LNCaP clone FGC (cell line): ENCODE data around the gene SCMH1.

Source experiments
- DNase-seq: peaks from one replicate; pipeline ENCODE4 v3.0.0-alpha.2; 2011; ENCODE audit warnings: low read depth
- H3K4me3 ChIP-seq: 2 replicates; pipeline ENCODE4 v1.5.1; 2011; ENCODE audit warnings: mild to moderate bottlenecking, low read depth, low read length, control low read depth
- TF ChIP-seq, protein P1 (sequence below): IDR thresholded peaks from 2 replicates; pipeline ENCODE4 v1.5.1; 2012; ENCODE audit warnings: mild to moderate bottlenecking; ENCODE audit not compliant: control insufficient read depth, insufficient read depth; ENCODE audit errors: extremely low read depth

Gene SCMH1

DNA sequence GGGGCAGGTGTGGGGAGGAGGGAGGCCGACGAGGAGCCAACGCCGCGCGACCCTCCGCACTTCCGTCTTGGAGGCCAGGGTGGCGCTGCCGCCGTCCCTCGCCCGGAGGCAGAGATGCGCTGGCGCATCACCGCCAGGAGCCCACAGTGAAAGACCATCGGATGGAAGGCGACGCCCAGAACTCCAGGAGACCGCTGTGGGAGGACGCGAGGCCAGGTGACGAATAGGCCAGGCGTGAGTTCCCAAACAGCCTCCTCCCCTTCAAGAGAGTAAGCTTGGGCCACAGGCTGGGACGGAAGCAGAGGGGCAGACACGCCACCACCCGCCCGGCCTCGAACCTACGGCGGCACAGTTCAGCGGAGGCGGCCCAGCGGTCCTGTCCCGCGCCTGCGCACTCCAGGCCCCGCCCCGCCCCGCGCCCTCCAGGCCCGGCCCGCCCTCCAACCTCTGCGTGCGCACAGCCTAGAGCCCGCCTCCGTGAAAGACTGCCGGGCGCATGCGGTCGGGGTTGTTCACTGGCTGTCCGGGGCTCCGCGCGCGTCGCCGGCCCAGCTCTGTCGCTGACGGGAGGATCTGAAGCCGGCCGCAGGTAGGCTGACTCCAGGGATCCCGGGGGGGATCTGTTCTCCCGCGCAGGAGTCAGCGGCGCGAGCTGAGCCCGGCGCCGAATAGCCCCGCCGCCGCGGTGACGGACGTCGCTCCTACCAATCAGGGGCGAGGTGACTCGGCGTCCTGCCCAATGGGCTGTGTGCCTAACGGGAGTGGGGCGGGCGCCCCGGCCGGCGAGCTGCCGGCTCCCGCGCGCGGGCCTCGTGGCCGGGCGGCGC, 262.7 kb downstream of the SCMH1 start, which contains the start of gene CTPS1:
Gene CTPS1 (plus strand): TSS at position 456 of the 827 bp plus-strand sequence. CDS start 3,595 bp downstream, outside the sequence.
- TF ChIP-seq, protein P1, sequence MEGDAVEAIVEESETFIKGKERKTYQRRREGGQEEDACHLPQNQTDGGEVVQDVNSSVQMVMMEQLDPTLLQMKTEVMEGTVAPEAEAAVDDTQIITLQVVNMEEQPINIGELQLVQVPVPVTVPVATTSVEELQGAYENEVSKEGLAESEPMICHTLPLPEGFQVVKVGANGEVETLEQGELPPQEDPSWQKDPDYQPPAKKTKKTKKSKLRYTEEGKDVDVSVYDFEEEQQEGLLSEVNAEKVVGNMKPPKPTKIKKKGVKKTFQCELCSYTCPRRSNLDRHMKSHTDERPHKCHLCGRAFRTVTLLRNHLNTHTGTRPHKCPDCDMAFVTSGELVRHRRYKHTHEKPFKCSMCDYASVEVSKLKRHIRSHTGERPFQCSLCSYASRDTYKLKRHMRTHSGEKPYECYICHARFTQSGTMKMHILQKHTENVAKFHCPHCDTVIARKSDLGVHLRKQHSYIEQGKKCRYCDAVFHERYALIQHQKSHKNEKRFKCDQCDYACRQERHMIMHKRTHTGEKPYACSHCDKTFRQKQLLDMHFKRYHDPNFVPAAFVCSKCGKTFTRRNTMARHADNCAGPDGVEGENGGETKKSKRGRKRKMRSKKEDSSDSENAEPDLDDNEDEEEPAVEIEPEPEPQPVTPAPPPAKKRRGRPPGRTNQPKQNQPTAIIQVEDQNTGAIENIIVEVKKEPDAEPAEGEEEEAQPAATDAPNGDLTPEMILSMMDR = peak; percentile 23; the same call in 1 of the 2 replicates
- peak; percentile 72 for DNase-seq
- H3K4me3 ChIP-seq = peak within 1 kb of the TSS; percentile 75

DNA sequence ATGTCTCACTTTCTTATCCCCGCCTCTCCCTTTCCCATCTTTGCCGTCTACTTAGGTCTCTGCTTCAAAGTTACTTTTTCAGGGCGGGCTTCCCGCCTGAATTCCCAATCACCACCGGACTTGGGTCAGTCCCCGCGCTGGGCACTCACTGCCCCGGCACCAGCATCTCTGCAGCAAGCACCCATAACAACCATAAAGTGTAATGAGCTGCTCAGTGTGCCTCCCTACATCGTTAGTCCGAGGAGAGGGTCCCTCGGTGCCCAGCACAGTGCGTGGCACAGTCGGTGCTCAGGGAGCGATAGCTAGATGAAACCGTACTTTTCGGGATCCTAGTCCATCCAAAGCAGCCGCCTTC, 263.2 kb downstream of the SCMH1 start:
- DNase-seq = no peak
- TF ChIP-seq, protein P1 = no peak
- peak overlapping the region; percentile 75 for H3K4me3 ChIP-seq

DNA sequence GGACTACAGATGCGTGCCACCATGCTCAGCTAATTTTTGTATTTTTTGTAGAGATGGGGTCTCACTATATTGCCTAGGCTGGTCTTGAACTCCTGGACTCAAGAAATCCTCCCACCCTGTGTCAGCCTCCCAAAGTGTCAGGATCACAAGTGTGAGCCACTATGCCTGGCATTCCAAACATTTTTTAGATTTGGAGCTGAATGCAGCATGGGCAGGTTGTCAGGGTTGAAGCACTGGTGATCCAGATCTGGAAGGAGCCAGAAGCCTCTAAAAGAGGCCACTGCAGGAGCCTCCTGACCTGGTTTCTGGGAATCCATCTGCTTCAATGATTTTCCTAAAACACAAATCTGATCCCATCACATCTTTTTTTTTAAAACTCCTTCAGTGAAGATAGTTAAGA, 264.4 kb downstream of the SCMH1 start:
- DNase-seq = no peak
- TF ChIP-seq, protein P1 = no peak

More for the DNA sequence above, 264.4 kb downstream of the SCMH1 start:
- H3K4me3 ChIP-seq = no peak overlapping the region
